Endothelial cell of umbilical vein (primary cell): Measurements from ENCODE around the gene PDGFB. TPM values are rescaled to one million over a fixed set of nuclear protein-coding genes. Genes with fewer than 3 reads are reported as not detected.
A peak's percentile ranks its signal among the peaks of the same experiment; 100 is the strongest.

Experiments
- BruUV-seq: library from RNA; stranded (reverse); fragments of 400-500 nt; replicated peaks from 2 replicates; lab custom pipeline; 2021; lab: Mats Ljungman, UMichigan
- CTCF ChIA-PET: fragments of 300-600, 350-600 bp; sonication (Branson Sonifier 250); formaldehyde crosslinking; loops from one replicate; lab custom pipeline; 2021; ENCODE audit warnings: antibody characterized with exemption, inconsistent platforms; lab: Charles Lee
- POLR2A ChIA-PET: fragments of 300-600, 350-600 bp; sonication (Branson Sonifier 250); formaldehyde crosslinking; loops from one replicate; lab custom pipeline; 2021; ENCODE audit warnings: antibody characterized with exemption, inconsistent platforms; lab: Charles Lee
- DNase-seq: peaks from one replicate; pipeline ENCODE4 v3.0.0-alpha.2; 2011; ENCODE audit warnings: low read depth, low spot score
- FAIRE-seq: peaks from 2 replicates; lab custom pipeline; 2011; peaks lifted over from hg19 to GRCh38; lab: Jason Lieb, UNC
- H2AFZ ChIP-seq: 2 replicates; pipeline ENCODE4 v1.6.0; 2012; ENCODE audit warnings: low read depth, low read length, control low read depth, inconsistent platforms
- H3K27ac ChIP-seq: 2 replicates; pipeline ENCODE4 v1.5.1; 2011; ENCODE audit warnings: low read depth, mild to moderate bottlenecking, control low read depth, low read length, moderate library complexity; ENCODE audit not compliant: insufficient read depth
- H3K27me3 ChIP-seq, 2 experiments: 2 replicates each; pipeline versions ENCODE4 v1.6.0 to v1.6.1; 2011; ENCODE audit warnings: low read length in 2 of 2, mixed read lengths in 1 of 2; ENCODE audit not compliant: control insufficient read depth in 2 of 2, insufficient read depth in 2 of 2
- H3K36me3 ChIP-seq, 2 experiments: 2 replicates in 1 of 2; 3 replicates in 1 of 2; pipeline ENCODE4 v1.5.1; 2011; ENCODE audit warnings: low read length in 2 of 2, mild to moderate bottlenecking in 1 of 2, moderate library complexity in 1 of 2; ENCODE audit not compliant: control insufficient read depth in 2 of 2, insufficient read depth in 2 of 2; ENCODE audit errors: extremely low read depth in 1 of 2
- H3K4me1 ChIP-seq: 3 replicates; pipeline ENCODE4 v1.5.1; 2011; ENCODE audit warnings: mild to moderate bottlenecking, low read length; ENCODE audit not compliant: control insufficient read depth, insufficient read depth; ENCODE audit errors: extremely low read depth
- H3K4me2 ChIP-seq: 2 replicates; pipeline ENCODE4 v1.6.1; 2011; ENCODE audit warnings: low read length, control low read depth, mixed read lengths; ENCODE audit not compliant: insufficient read depth
- H3K4me3 ChIP-seq, 3 experiments: fragments of 200-600 bp in 1 of 3; sonication (generic), shearing (Covaris generic) in 1 of 3; replicated peaks in 1 of 3; 2 replicates each; pipeline ENCODE4 v1.5.1; 2011 to 2016; ENCODE audit warnings: control low read depth in 3 of 3, low read length in 3 of 3, mild to moderate bottlenecking in 2 of 3, inconsistent platforms in 1 of 3, low read depth in 1 of 3, moderate library complexity in 1 of 3; ENCODE audit not compliant: insufficient read depth in 1 of 3
- H3K79me2 ChIP-seq: 2 replicates; pipeline ENCODE4 v1.6.0; 2012; ENCODE audit warnings: low read length, inconsistent platforms; ENCODE audit not compliant: control insufficient read depth, insufficient read depth
- H3K9ac ChIP-seq: replicated peaks from 2 replicates; pipeline ENCODE3; 2011; ENCODE audit warnings: low read length, control low read depth; ENCODE audit not compliant: insufficient read depth; ENCODE audit errors: extremely low read depth
- H3K9me1 ChIP-seq: replicated peaks from 3 replicates; pipeline ENCODE4 v1.6.0; 2011; ENCODE audit warnings: mild to moderate bottlenecking, low read length; ENCODE audit not compliant: control insufficient read depth, insufficient read depth; ENCODE audit errors: extremely low read depth
- H3K9me3 ChIP-seq: replicated peaks from 2 replicates; pipeline ENCODE4 v1.5.1; 2012; ENCODE audit warnings: low read length, inconsistent platforms; ENCODE audit not compliant: control insufficient read depth, insufficient read depth
- H4K20me1 ChIP-seq: replicated peaks from 2 replicates; pipeline ENCODE3; 2011; ENCODE audit warnings: mild to moderate bottlenecking, low read length; ENCODE audit not compliant: control insufficient read depth, insufficient read depth; ENCODE audit errors: extremely low read depth
- CTCF ChIP-seq, 2 donors: IDR thresholded peaks; 1 replicate in 1 of 2; 2 replicates in 1 of 2; pipeline ENCODE4 v1.5.1; 2011; ENCODE audit warnings: low read length in 2 of 2, mild to moderate bottlenecking in 2 of 2, moderate library complexity in 2 of 2, control low read depth in 1 of 2, inconsistent platforms in 1 of 2, low read depth in 1 of 2; ENCODE audit not compliant: insufficient read depth in 1 of 2; ENCODE audit errors: extremely low read depth in 1 of 2
- FOS ChIP-seq: IDR thresholded peaks from 2 replicates; pipeline ENCODE4 v1.6.1; 2011; ENCODE audit warnings: mild to moderate bottlenecking, low read length, moderate library complexity, borderline replicate concordance; ENCODE audit not compliant: insufficient read depth
- GATA2 ChIP-seq: IDR thresholded peaks from 2 replicates; pipeline ENCODE4 v1.7.0; 2011; ENCODE audit warnings: low read depth, mild to moderate bottlenecking, moderate library complexity, mixed read lengths, low read length; ENCODE audit not compliant: insufficient read length, insufficient read depth
- JUN ChIP-seq: IDR thresholded peaks from 2 replicates; pipeline ENCODE4 v1.6.1; 2011; ENCODE audit warnings: borderline replicate concordance, low read depth; ENCODE audit not compliant: insufficient read length, insufficient read depth
- MAX ChIP-seq: IDR thresholded peaks from 2 replicates; pipeline ENCODE4 v1.6.1; 2011; ENCODE audit not compliant: insufficient read depth, insufficient read length
- MYC ChIP-seq: IDR thresholded peaks from one replicate; pipeline ENCODE4 v1.6.1; 2011; ENCODE audit warnings: mild to moderate bottlenecking, low read depth, low read length
- POLR2A ChIP-seq: IDR thresholded peaks from 2 replicates; pipeline ENCODE4 v1.6.1; 2012; ENCODE audit warnings: low read depth, mild to moderate bottlenecking, control low read depth, low read length
- POLR2AphosphoS5 ChIP-seq: IDR thresholded peaks from 2 replicates; pipeline ENCODE4 v1.6.1; 2012; ENCODE audit warnings: low read depth, mild to moderate bottlenecking, control low read depth, low read length, moderate library complexity; ENCODE audit not compliant: insufficient read depth
- dilution Hi-C: fragments of 300-500 bp; cut with MboI; formaldehyde crosslinking; loops from one replicate; pipeline ENCODE4 v1.15.0; 2019; ENCODE audit warnings: low sequenced_read_pairs; ENCODE audit not compliant: extremely low pct_ligation_motif_present
- intact Hi-C: fragments of 100-400 bp; cut with micrococcal nuclease; formaldehyde crosslinking; loops from one replicate; pipeline ENCODE4 v1.10.0; 2022
- polyA plus RNA-seq, 4 experiments: library from polyadenylated mRNA; depleted of rRNA in 3 of 4; stranded (reverse) in 3 of 4; unstranded in 1 of 4; fragments of >200 nt; gene quantifications; 2 replicates each; pipeline versions ENCODE4 v1.2.1 to v1.2.3, GENCODE V29; 2011 to 2012; ENCODE audit warnings: missing spikeins in 1 of 4
- total RNA-seq: library from RNA; stranded (reverse); gene quantifications from 2 replicates; pipeline ENCODE4 v1.2.3, GENCODE V29; 2021

Gene PDGFB
- total and polyA plus RNA-seq, 2 donors (not counting 3 experiments of a cell fraction or from before 2014, with no cell fraction given) = 135 to 240 TPM

GRCh38 chr22:39174498-39175352, 70.1 kb downstream of the PDGFB start:
- H3K27me3 ChIP-seq = no peaks in the 10 kb centered on the region
- BruUV-seq = no TSS peak
- intact Hi-C loops = loop anchor here (1.0 to 10.0 kb wide), 6 partner anchors 21 to 350 kb away; partner anchors contain the start of gene ATF4
- CTCF ChIA-PET = interaction anchor here (1.0 to 5.9 kb wide), 11 partner anchors 40 to 157 kb away, joined by 3 to 72 read pairs (median 5); partner anchors contain the start of gene PDGFB
- H3K9me3 ChIP-seq = no peaks in the 10 kb centered on the region
- H3K4me1 ChIP-seq = peaks cover 83% of the 10 kb centered on the region
- peak overlapping the region; percentile 99 for H3K27ac ChIP-seq
- FAIRE-seq (peak; percentile 96), DNase-seq (peak; percentile 100)
- no peak overlapping the region for H3K4me3 ChIP-seq
- H3K36me3 ChIP-seq = no peaks in the 10 kb centered on the region
- dilution Hi-C loops = no loop called here
- TF ChIP-seq FOS (peak; percentile 93), JUN (peak; percentile 91), MYC (peak; percentile 85), POLR2AphosphoS5 (peak; percentile 97), MAX (peak; percentile 47), POLR2A (no peak), GATA2 (peak; percentile 59), CTCF (IDR thresholded peaks at IDR 0.05; ENCODE audit: extremely low read depth in 1 of 2, insufficient read depth in 1 of 2, low read depth in 1 of 2, low read length in 2 of 2) (no peak)
- no peaks in the 10 kb centered on the region for H4K20me1 ChIP-seq
- H3K4me2 ChIP-seq = peak overlapping the region; percentile 28
- H3K79me2 ChIP-seq = no peaks in the 10 kb centered on the region
- no peak overlapping the region for H2AFZ ChIP-seq
- peak overlapping the region; percentile 90 for H3K9ac ChIP-seq
- POLR2A ChIA-PET = interaction anchor here (0.7 to 2.0 kb wide), 8 partner anchors 28 to 144 kb away, joined by 3 to 7 read pairs (median 6); no protein-coding TSS in a partner anchor
- no peaks in the 10 kb centered on the region for H3K9me1 ChIP-seq
